ENCODE measurements around the gene RCAN3. TPM values are rescaled to one million over a fixed set of nuclear protein-coding genes. Genes with fewer than 3 reads are reported as not detected.

Gene RCAN3
- total and polyA plus RNA-seq, 2 of the 13 experiments (the other 11 are each of a cell fraction or from before 2014, with no cell fraction given), result 12.2 to 13.3 TPM

DNA sequence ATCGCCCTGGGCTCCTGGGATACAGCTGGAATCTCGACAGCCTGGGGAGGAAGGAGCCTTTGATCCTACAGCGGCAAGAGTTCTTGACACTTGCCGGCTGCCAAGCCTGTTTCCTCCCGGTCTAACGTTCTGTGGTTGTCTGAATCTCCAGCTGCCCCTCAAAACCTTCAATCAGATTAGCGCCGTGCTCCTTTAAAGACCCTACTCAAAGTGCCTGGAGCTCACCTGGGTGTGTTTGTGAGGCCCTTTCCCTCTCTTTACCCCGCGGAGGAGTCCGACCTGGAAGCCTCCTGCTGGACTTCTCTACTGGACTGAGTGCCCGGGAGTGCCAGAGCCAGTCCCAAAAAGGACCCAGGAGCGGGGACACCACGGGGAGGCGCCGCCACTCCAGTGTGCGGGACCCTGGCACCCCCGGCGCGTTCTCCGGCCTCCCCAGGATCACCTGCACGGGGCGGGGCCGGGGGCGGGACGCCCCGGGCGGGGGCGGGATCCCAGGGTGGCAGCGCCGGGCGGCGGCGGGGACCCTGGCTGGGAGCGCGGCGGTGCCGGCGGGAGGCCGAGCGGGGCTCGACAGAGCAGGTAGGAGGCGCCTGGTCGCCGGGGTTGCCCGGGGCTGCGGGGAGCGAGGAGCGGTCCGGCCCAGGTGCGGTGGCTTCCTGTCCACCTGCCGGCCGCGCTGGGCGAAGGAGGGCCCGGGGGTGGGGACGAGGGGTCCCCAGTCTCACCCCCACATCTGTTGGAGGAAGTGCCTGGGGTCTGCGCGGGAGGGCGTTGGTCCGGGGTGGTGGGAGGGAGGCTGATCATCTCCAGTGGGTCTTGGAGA is 53.2 kb downstream of the RCAN3 start, which contains the start of gene NCMAP (continued):
- TF ChIP-seq MEF2D (CRISPR knock-in tag; IDR thresholded peaks at IDR 0.05) (peak; percentile 46; the same call in 1 of the 2 replicates), RAD21 (CRISPR knock-in tag; IDR thresholded peaks at IDR 0.05) (0 out of 2 replicates have a peak, but pooled peaks have one; percentile 29), RBFOX2 (IDR thresholded peaks at IDR 0.05; ENCODE audit: low read depth, low read length) (peak; percentile 62), HOXA5 (CRISPR knock-in tag; IDR thresholded peaks at IDR 0.05) (no peak), NCOA1 (CRISPR knock-in tag; IDR thresholded peaks at IDR 0.05) (0 out of 2 replicates have a peak, but pooled peaks have one; percentile 57), KDM5B (CRISPR knock-in tag; IDR thresholded peaks at IDR 0.05; ENCODE audit: borderline replicate concordance) (no peak; the same call in 1 of the 2 replicates), ZNF260 (CRISPR knock-in tag; IDR thresholded peaks at IDR 0.05; ENCODE audit: borderline replicate concordance, low read depth) (no peak), CBX2 (IDR thresholded peaks at IDR 0.05; ENCODE audit: low read depth, low read length) (no peak), CBX2 (CRISPR knock-in tag; IDR thresholded peaks at IDR 0.05; ENCODE audit: low read depth) (no peak), SP2 (CRISPR knock-in tag; IDR thresholded peaks at IDR 0.05) (no peak), ZFP36 (IDR thresholded peaks at IDR 0.05; ENCODE audit: borderline replicate concordance, low read depth, low read length, partially characterized antibody) (no peak), PATZ1 (CRISPR knock-in tag; IDR thresholded peaks at IDR 0.05) (peak; percentile 93), ZFP62 (CRISPR knock-in tag; IDR thresholded peaks at IDR 0.05) (no peak)
- TF ChIP-seq, protein P1, sequence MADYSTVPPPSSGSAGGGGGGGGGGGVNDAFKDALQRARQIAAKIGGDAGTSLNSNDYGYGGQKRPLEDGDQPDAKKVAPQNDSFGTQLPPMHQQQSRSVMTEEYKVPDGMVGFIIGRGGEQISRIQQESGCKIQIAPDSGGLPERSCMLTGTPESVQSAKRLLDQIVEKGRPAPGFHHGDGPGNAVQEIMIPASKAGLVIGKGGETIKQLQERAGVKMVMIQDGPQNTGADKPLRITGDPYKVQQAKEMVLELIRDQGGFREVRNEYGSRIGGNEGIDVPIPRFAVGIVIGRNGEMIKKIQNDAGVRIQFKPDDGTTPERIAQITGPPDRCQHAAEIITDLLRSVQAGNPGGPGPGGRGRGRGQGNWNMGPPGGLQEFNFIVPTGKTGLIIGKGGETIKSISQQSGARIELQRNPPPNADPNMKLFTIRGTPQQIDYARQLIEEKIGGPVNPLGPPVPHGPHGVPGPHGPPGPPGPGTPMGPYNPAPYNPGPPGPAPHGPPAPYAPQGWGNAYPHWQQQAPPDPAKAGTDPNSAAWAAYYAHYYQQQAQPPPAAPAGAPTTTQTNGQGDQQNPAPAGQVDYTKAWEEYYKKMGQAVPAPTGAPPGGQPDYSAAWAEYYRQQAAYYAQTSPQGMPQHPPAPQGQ (CRISPR knock-in tag; IDR thresholded peaks at IDR 0.05; ENCODE audit: borderline replicate concordance), result no peak
- TF ChIP-seq, protein P2, sequence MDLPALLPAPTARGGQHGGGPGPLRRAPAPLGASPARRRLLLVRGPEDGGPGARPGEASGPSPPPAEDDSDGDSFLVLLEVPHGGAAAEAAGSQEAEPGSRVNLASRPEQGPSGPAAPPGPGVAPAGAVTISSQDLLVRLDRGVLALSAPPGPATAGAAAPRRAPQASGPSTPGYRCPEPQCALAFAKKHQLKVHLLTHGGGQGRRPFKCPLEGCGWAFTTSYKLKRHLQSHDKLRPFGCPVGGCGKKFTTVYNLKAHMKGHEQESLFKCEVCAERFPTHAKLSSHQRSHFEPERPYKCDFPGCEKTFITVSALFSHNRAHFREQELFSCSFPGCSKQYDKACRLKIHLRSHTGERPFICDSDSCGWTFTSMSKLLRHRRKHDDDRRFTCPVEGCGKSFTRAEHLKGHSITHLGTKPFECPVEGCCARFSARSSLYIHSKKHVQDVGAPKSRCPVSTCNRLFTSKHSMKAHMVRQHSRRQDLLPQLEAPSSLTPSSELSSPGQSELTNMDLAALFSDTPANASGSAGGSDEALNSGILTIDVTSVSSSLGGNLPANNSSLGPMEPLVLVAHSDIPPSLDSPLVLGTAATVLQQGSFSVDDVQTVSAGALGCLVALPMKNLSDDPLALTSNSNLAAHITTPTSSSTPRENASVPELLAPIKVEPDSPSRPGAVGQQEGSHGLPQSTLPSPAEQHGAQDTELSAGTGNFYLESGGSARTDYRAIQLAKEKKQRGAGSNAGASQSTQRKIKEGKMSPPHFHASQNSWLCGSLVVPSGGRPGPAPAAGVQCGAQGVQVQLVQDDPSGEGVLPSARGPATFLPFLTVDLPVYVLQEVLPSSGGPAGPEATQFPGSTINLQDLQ (CRISPR knock-in tag; IDR thresholded peaks at IDR 0.05), result no peak
- TF ChIP-seq, protein P3, sequence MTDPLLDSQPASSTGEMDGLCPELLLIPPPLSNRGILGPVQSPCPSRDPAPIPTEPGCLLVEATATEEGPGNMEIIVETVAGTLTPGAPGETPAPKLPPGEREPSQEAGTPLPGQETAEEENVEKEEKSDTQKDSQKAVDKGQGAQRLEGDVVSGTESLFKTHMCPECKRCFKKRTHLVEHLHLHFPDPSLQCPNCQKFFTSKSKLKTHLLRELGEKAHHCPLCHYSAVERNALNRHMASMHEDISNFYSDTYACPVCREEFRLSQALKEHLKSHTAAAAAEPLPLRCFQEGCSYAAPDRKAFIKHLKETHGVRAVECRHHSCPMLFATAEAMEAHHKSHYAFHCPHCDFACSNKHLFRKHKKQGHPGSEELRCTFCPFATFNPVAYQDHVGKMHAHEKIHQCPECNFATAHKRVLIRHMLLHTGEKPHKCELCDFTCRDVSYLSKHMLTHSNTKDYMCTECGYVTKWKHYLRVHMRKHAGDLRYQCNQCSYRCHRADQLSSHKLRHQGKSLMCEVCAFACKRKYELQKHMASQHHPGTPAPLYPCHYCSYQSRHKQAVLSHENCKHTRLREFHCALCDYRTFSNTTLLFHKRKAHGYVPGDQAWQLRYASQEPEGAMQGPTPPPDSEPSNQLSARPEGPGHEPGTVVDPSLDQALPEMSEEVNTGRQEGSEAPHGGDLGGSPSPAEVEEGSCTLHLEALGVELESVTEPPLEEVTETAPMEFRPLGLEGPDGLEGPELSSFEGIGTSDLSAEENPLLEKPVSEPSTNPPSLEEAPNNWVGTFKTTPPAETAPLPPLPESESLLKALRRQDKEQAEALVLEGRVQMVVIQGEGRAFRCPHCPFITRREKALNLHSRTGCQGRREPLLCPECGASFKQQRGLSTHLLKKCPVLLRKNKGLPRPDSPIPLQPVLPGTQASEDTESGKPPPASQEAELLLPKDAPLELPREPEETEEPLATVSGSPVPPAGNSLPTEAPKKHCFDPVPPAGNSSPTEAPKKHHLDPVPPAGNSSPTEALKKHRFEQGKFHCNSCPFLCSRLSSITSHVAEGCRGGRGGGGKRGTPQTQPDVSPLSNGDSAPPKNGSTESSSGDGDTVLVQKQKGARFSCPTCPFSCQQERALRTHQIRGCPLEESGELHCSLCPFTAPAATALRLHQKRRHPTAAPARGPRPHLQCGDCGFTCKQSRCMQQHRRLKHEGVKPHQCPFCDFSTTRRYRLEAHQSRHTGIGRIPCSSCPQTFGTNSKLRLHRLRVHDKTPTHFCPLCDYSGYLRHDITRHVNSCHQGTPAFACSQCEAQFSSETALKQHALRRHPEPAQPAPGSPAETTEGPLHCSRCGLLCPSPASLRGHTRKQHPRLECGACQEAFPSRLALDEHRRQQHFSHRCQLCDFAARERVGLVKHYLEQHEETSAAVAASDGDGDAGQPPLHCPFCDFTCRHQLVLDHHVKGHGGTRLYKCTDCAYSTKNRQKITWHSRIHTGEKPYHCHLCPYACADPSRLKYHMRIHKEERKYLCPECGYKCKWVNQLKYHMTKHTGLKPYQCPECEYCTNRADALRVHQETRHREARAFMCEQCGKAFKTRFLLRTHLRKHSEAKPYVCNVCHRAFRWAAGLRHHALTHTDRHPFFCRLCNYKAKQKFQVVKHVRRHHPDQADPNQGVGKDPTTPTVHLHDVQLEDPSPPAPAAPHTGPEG (CRISPR knock-in tag; IDR thresholded peaks at IDR 0.05), result no peak

Measured in HepG2 (cell line).